CD4-positive, alpha-beta T cell (primary cell): Measurements from ENCODE around the gene FAM13C. TPM values are rescaled to one million over a fixed set of nuclear protein-coding genes. Genes with fewer than 3 reads are reported as not detected.

Source experiments
- ATAC-seq: fragments of 200-7000 bp; cut with Tn5 transposase; one replicate; pipeline ENCODE4 v1.10.0; 2022; ENCODE audit warnings: mild to moderate bottlenecking; ENCODE audit not compliant: poor library complexity
- CTCF ChIA-PET: fragments of 350-600 bp; sonication (Branson Sonifier 250); formaldehyde crosslinking; loops from one replicate; lab custom pipeline; 2021; ENCODE audit warnings: antibody characterized with exemption, inconsistent platforms; lab: Charles Lee
- POLR2A ChIA-PET: fragments of 350-600 bp; sonication (Branson Sonifier 250); formaldehyde crosslinking; loops from one replicate; lab custom pipeline; 2021; ENCODE audit warnings: antibody characterized with exemption, inconsistent platforms; lab: Charles Lee
- DNase-seq, 14 experiments: peaks; one replicate each; pipeline ENCODE4 v3.0.0-alpha.2; 2013 to 2020; ENCODE audit warnings: mixed read lengths in 2 of 14
- H3K27ac ChIP-seq, 2 donors: one replicate each; pipeline versions ENCODE4 v1.5.1 to v1.7.0; 2013; ENCODE audit warnings: low read length in 2 of 2, low read depth in 1 of 2, mild to moderate bottlenecking in 1 of 2
- H3K27me3 ChIP-seq, 2 experiments: 1 replicate in 1 of 2; 2 replicates in 1 of 2; pipeline versions ENCODE4 v1.6.1 to v1.7.0; 2013; ENCODE audit warnings: low read length in 2 of 2, control low read depth in 1 of 2, mild to moderate bottlenecking in 1 of 2, moderate library complexity in 1 of 2; ENCODE audit not compliant: insufficient read depth in 2 of 2, control insufficient read depth in 1 of 2
- H3K36me3 ChIP-seq: one replicate; pipeline ENCODE4 v1.6.1; 2013; ENCODE audit warnings: low read length, control low read depth; ENCODE audit not compliant: insufficient read depth
- H3K4me1 ChIP-seq: one replicate; pipeline ENCODE4 v1.6.1; 2013; ENCODE audit warnings: low read length, control low read depth; ENCODE audit not compliant: insufficient read depth
- H3K4me3 ChIP-seq: one replicate; pipeline ENCODE4 v1.5.1; 2013; ENCODE audit warnings: mild to moderate bottlenecking, low read length, moderate library complexity
- H3K9me3 ChIP-seq, 2 experiments: 1 replicate in 1 of 2; 2 replicates in 1 of 2; pipeline versions ENCODE4 v1.6.1 to v1.7.0; 2013; ENCODE audit warnings: low read length in 2 of 2, mild to moderate bottlenecking in 2 of 2, control low read depth in 1 of 2, moderate library complexity in 1 of 2; ENCODE audit not compliant: control insufficient read depth in 1 of 2, insufficient read depth in 1 of 2
- H3K27ac Mint-ChIP-seq: one replicate; pipeline ENCODE4 v1.8.0; 2020; ENCODE audit warnings: mixed read lengths
- H3K27me3 Mint-ChIP-seq: one replicate; pipeline ENCODE4 v1.8.0; 2021; ENCODE audit warnings: mixed read lengths
- H3K36me3 Mint-ChIP-seq: one replicate; pipeline ENCODE4 v1.8.0; 2021; ENCODE audit warnings: low read depth, mixed read lengths
- H3K4me1 Mint-ChIP-seq: one replicate; pipeline ENCODE4 v1.8.0; 2021; ENCODE audit warnings: low read depth, mixed read lengths
- H3K4me3 Mint-ChIP-seq: one replicate; pipeline ENCODE4 v1.8.0; 2020; ENCODE audit warnings: mild to moderate bottlenecking, mixed read lengths
- H3K9me3 Mint-ChIP-seq: one replicate; pipeline ENCODE4 v1.8.0; 2020; ENCODE audit warnings: mixed read lengths
- intact Hi-C, 2 experiments: fragments of 100-400 bp; cut with DNase I in 1 of 2; cut with micrococcal nuclease in 1 of 2; formaldehyde crosslinking; loops; one replicate each; pipeline versions ENCODE4 v1.15.1 to v1.9.0; 2023 to 2025; cut with DNase I, micrococcal nuclease
- total RNA-seq, 174 experiments: library from RNA in 2 of 174; stranded (reverse) in 2 of 174; gene quantifications; one replicate each; pipeline ENCODE4 v1.2.3 and lab custom pipeline; 2021 to 2026
- TF ChIP-seq, protein P1 (sequence below): fragments of 200-600 bp; IDR thresholded peaks from one replicate; pipeline ENCODE4 v1.8.0; 2022; ENCODE audit warnings: antibody characterized with exemption, mild to moderate bottlenecking

Gene FAM13C
- total RNA-seq, 2 experiments from 2014 or later, result not detected

DNA sequence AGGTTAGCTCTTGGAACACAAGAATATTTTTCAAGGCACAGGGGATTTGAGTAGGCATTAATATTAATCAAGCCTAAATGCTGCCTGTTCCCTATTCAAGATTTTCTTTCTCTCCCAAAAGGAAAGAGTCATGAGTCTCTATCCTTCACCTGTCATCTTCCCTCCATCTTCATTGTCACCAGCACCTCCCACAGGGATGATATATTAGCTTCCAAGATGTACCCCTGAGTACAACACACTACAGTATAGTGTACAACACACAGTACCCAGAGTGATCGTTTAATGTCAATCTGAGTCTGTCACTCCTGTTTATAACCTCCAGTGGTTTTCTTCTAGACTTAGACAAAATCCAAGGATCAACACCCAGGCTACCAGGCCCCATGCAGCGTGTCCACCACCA lies 50.1 kb downstream of the FAM13C start:
- DNase-seq, result no peak
- no peaks in the 10 kb centered on the region for H3K36me3 ChIP-seq
- Mint-ChIP-seq H3K4me1 (no peaks in the 10 kb centered on the region), H3K36me3 (no peaks in the 10 kb centered on the region), H3K27me3 (no peaks in the 10 kb centered on the region), H3K4me3 (no peak overlapping the region), H3K27ac (no peak overlapping the region), H3K9me3 (no peaks in the 10 kb centered on the region)
- no peaks in the 10 kb centered on the region for H3K4me1 ChIP-seq
- no peak overlapping the region for H3K4me3 ChIP-seq
- no peaks in the 10 kb centered on the region for H3K27me3 ChIP-seq
- ChIA-PET CTCF (no interaction called here), POLR2A (no interaction called here)
- no peak for ATAC-seq
- no peaks in the 10 kb centered on the region for H3K9me3 ChIP-seq
- no peak overlapping the region for H3K27ac ChIP-seq
- TF ChIP-seq, protein P1, sequence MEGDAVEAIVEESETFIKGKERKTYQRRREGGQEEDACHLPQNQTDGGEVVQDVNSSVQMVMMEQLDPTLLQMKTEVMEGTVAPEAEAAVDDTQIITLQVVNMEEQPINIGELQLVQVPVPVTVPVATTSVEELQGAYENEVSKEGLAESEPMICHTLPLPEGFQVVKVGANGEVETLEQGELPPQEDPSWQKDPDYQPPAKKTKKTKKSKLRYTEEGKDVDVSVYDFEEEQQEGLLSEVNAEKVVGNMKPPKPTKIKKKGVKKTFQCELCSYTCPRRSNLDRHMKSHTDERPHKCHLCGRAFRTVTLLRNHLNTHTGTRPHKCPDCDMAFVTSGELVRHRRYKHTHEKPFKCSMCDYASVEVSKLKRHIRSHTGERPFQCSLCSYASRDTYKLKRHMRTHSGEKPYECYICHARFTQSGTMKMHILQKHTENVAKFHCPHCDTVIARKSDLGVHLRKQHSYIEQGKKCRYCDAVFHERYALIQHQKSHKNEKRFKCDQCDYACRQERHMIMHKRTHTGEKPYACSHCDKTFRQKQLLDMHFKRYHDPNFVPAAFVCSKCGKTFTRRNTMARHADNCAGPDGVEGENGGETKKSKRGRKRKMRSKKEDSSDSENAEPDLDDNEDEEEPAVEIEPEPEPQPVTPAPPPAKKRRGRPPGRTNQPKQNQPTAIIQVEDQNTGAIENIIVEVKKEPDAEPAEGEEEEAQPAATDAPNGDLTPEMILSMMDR, result no peak
- intact Hi-C loops, result no loop called here

DNA sequence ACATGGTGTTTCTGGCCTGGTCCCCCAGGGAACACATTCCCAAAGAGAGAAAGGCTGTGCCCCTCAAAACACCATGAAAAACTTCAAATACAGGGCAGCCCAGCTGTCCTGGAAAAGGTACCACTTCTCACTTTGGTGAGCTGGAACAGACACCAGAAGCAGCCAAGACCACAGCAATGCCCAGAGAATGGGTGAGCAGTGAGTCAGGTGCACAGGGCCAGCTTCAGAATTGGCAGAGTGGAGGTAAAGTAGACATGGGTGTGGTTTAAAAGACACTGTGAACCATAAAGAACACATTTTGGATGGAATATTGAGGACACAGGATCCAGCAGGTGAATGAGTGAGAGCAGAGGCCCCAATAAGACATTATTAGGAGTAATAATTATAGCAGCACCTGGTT lies 51.3 kb downstream of the FAM13C start:
- ChIA-PET POLR2A (no interaction called here), CTCF (no interaction called here)
- ATAC-seq (no peak), DNase-seq (no peak)
- intact Hi-C loops, result no loop called here
- TF ChIP-seq, protein P1, result no peak
- no peaks in the 10 kb centered on the region for H3K27me3 ChIP-seq
- no peaks in the 10 kb centered on the region for H3K9me3 ChIP-seq
- H3K4me3 ChIP-seq, result no peak overlapping the region
- no peak overlapping the region for H3K27ac Mint-ChIP-seq
- H3K27ac ChIP-seq, result no peak overlapping the region
- H3K9me3 Mint-ChIP-seq, result peaks cover 3% of the 10 kb centered on the region
- no peaks in the 10 kb centered on the region for H3K36me3 ChIP-seq
- H3K27me3 Mint-ChIP-seq, result no peaks in the 10 kb centered on the region
- H3K4me1 Mint-ChIP-seq, result no peaks in the 10 kb centered on the region
- H3K4me1 ChIP-seq, result no peaks in the 10 kb centered on the region
- no peaks in the 10 kb centered on the region for H3K36me3 Mint-ChIP-seq
- no peak overlapping the region for H3K4me3 Mint-ChIP-seq

DNA sequence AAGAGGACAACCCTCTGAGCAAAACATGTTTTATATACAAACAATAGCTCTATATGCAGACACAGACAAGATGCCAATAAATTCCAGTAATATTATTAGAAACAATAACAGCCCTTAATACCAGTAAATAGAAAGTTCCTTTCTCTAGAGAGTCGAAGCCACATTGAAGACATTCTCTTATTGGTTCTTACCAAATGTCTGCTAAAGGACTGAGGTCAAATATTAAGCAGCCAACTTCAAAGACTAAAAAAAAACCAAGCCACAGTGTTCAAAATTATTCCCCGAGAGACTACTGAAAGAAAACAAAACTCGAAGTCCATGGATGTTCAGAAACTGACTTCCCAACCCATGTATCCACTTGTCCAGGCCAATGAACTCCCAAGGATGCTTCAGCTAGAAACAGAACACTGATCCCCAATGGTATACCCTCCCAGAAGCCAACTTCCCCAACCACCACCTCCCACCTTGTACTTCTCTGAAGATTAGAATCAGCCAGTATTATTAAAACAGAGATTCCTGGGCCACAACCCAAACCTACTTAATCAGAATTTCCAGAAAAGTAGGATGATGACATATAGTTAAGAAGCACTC lies 51.9 kb downstream of the FAM13C start:
- no peak overlapping the region for H3K27ac ChIP-seq
- H3K9me3 Mint-ChIP-seq, result peaks cover 3% of the 10 kb centered on the region
- no peaks in the 10 kb centered on the region for H3K27me3 ChIP-seq
- no peak overlapping the region for H3K4me3 ChIP-seq
- no peak overlapping the region for H3K4me3 Mint-ChIP-seq
- no peaks in the 10 kb centered on the region for H3K4me1 Mint-ChIP-seq
- H3K4me1 ChIP-seq, result no peaks in the 10 kb centered on the region
- no peaks in the 10 kb centered on the region for H3K36me3 Mint-ChIP-seq
- CTCF ChIA-PET, result no interaction called here
- POLR2A ChIA-PET, result no interaction called here
- no peak for ATAC-seq
- no peaks in the 10 kb centered on the region for H3K27me3 Mint-ChIP-seq
- no peak overlapping the region for H3K27ac Mint-ChIP-seq
- TF ChIP-seq, protein P1, result no peak
- no peaks in the 10 kb centered on the region for H3K9me3 ChIP-seq
- no peak for DNase-seq
- intact Hi-C loops, result no loop called here
- no peaks in the 10 kb centered on the region for H3K36me3 ChIP-seq
